Measurements from ENCODE around the gene OR6A2. TPM values are rescaled to one million over a fixed set of nuclear protein-coding genes. Genes with fewer than 3 reads are reported as not detected.

The OR6A2 gene
- total RNA-seq, result under 1 TPM in 1 of 2 donors, not detected in 1; 0.57 TPM

DNA sequence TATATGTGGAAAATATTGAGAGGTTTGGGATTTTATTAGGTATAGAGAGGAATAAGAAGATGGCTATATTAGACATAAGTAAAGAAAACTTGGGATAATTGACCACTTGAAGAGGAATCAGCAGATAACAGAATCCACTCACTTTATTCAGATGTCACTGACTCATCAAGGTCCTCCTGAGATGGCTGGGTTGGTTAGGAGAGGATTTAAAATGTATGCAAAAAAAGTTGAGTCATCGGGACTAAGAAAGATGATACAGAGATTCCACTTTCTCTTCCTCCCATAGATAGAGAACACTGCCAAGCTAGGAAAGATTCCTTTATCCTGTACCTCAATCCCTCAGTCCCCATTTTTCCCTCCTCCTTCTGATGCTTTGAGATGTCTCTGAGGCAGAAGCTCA is at the start of gene OR6A2:
TSS of gene OR6A2 (minus strand) at position 288 of the 400 bp plus-strand sequence. CDS start 3,981 bp downstream, outside the sequence.
- no peaks in the 10 kb centered on the region for H3K9me3 ChIP-seq
- no peak within 1 kb of the TSS for H3K4me3 ChIP-seq
- H3K27ac ChIP-seq, result no peak within 1 kb of the TSS
- no peaks in the 10 kb centered on the region for H3K27me3 ChIP-seq (replicated peaks; ENCODE audit: insufficient read depth)
- WGBS, result 95% methylated on average over 1 of the region's 1 CpG
- H3K36me3 ChIP-seq, result no peaks in the 10 kb centered on the region
- no peak for TF ChIP-seq POLR2AphosphoS5 (IDR thresholded peaks at IDR 0.05)
- TF ChIP-seq POLR2A (IDR thresholded peaks at IDR 0.05), result no peak
- TF ChIP-seq, protein P1, sequence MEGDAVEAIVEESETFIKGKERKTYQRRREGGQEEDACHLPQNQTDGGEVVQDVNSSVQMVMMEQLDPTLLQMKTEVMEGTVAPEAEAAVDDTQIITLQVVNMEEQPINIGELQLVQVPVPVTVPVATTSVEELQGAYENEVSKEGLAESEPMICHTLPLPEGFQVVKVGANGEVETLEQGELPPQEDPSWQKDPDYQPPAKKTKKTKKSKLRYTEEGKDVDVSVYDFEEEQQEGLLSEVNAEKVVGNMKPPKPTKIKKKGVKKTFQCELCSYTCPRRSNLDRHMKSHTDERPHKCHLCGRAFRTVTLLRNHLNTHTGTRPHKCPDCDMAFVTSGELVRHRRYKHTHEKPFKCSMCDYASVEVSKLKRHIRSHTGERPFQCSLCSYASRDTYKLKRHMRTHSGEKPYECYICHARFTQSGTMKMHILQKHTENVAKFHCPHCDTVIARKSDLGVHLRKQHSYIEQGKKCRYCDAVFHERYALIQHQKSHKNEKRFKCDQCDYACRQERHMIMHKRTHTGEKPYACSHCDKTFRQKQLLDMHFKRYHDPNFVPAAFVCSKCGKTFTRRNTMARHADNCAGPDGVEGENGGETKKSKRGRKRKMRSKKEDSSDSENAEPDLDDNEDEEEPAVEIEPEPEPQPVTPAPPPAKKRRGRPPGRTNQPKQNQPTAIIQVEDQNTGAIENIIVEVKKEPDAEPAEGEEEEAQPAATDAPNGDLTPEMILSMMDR (IDR thresholded peaks at IDR 0.05), result no peak
- intact Hi-C loops (cut with DNase I), result no loop called here
- H3K4me1 ChIP-seq (replicated peaks), result no peaks in the 10 kb centered on the region
- no peak for DNase-seq (ENCODE audit: low spot score)

DNA sequence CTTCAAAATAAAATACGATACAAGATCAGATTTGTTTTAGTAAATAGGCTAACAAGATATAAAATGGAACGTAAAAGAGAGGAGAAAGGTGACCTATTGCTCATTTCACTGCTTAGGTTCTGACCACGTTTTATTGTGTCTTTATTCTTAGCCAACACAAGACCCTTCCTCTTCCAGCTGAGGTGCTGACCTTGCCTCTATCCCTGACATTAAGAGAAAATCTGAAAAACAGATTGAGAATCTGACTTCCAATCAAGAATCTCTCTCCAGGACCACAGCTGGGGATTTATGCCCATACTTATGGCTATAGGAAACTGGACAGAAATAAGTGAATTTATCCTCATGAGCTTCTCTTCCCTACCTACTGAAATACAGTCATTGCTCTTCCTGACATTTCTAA is 45.9 kb upstream of the OR6A2 start, which contains the start of gene OR10A5:
TSS of gene OR10A5 (plus strand) at position 301 of the 400 bp plus-strand sequence. CDS start at position 301, 0 bp downstream.
- Histone ChIP-seq H3K27me3 (replicated peaks; ENCODE audit: insufficient read depth) (no peaks in the 10 kb centered on the region), H3K4me3 (no peak within 1 kb of the TSS), H3K9me3 (no peaks in the 10 kb centered on the region), H3K36me3 (no peaks in the 10 kb centered on the region), H3K27ac (no peak within 1 kb of the TSS), H3K4me1 (replicated peaks) (no peaks in the 10 kb centered on the region)
- DNase-seq (ENCODE audit: low spot score), result no peak
- no peak for TF ChIP-seq POLR2AphosphoS5 (IDR thresholded peaks at IDR 0.05)
- no peak for TF ChIP-seq POLR2A (IDR thresholded peaks at IDR 0.05)
- TF ChIP-seq, protein P1 (IDR thresholded peaks at IDR 0.05), result no peak
- intact Hi-C loops (cut with DNase I), result no loop called here
- 83% methylated on average over 3 of the region's 3 CpGs for WGBS

DNA sequence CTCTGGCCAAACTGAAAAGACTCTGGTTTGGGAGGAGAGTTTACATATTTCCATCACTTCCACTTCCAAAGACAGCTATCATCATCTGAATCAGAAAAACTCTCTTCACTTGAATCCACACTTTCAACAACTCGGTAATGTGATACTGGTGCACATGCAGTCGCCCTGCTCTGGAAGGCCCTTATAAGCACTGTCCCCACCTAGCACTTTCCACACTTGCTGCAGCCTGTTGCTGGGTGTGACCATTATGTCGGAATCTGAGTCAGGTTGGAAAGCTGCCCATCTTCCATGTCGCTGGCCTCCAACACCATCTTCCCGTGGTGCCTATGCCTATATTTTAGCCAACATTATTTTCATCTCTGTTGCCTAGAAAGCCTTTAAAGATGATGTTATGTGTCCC is 44.9 kb upstream of the OR6A2 start:
- intact Hi-C loops (cut with DNase I), result no loop called here
- TF ChIP-seq POLR2A (IDR thresholded peaks at IDR 0.05), result no peak
- no peak for TF ChIP-seq POLR2AphosphoS5 (IDR thresholded peaks at IDR 0.05)
- TF ChIP-seq, protein P1 (IDR thresholded peaks at IDR 0.05), result no peak
- Histone ChIP-seq H3K4me1 (replicated peaks) (no peaks in the 10 kb centered on the region), H3K4me3 (no peak overlapping the region), H3K36me3 (no peaks in the 10 kb centered on the region), H3K27ac (no peak overlapping the region), H3K9me3 (no peaks in the 10 kb centered on the region), H3K27me3 (replicated peaks; ENCODE audit: insufficient read depth) (no peaks in the 10 kb centered on the region)
- WGBS, result 88% methylated on average over 5 of the region's 5 CpGs
- DNase-seq (ENCODE audit: low spot score), result no peak

DNA sequence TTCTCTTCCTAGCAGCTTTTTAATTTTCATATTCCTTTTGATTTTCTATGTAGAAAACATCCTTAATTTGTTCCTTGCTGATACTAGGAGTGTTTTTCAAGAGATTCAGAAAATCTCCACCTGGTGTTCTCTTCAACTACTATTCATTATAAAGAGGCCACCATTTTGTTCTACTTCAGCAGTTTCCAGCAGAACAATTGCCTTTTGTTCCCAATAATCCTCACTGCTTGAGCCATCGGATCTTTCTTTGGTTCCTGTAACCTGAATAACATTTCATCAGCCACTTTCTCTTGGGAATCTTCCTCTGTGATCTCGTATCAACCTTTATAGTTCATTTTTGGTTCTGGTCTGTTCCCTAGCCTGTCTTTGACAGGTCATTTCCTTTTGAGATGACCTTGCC is 44.2 kb upstream of the OR6A2 start:
- intact Hi-C loops (cut with DNase I), result no loop called here
- WGBS, result 51% methylated on average over 2 of the region's 2 CpGs
- H3K4me3 ChIP-seq, result no peak overlapping the region
- H3K4me1 ChIP-seq (replicated peaks), result no peaks in the 10 kb centered on the region
- no peak for DNase-seq (ENCODE audit: low spot score)
- TF ChIP-seq POLR2A (IDR thresholded peaks at IDR 0.05) (no peak), POLR2AphosphoS5 (IDR thresholded peaks at IDR 0.05) (no peak)
- TF ChIP-seq, protein P1 (IDR thresholded peaks at IDR 0.05), result no peak
- H3K9me3 ChIP-seq, result no peaks in the 10 kb centered on the region
- no peaks in the 10 kb centered on the region for H3K36me3 ChIP-seq
- H3K27ac ChIP-seq, result no peak overlapping the region
- no peaks in the 10 kb centered on the region for H3K27me3 ChIP-seq (replicated peaks; ENCODE audit: insufficient read depth)

DNA sequence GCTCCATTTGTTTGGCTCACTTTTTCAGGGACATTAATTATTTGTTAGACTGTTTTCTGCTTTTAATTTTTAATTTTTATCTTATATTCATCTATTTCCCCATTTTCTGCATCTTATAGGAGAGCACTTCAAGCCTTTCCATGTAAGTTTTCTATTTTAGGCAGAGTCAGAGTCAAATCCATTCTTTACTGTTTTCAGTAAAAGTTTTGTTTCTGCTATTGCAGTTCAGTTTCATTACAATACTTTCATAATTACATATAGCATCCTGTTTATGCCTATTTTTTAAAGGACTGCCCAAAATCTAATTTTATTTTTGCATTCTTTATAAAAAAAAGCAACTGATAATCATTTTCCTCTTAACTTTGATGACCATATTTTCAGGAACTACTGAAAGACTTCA is 42.2 kb upstream of the OR6A2 start:
- no peaks in the 10 kb centered on the region for H3K4me1 ChIP-seq (replicated peaks)
- no peak overlapping the region for H3K4me3 ChIP-seq
- no peak for DNase-seq (ENCODE audit: low spot score)
- H3K36me3 ChIP-seq, result no peaks in the 10 kb centered on the region
- intact Hi-C loops (cut with DNase I), result no loop called here
- TF ChIP-seq POLR2A (IDR thresholded peaks at IDR 0.05) (no peak), POLR2AphosphoS5 (IDR thresholded peaks at IDR 0.05) (no peak)
- TF ChIP-seq, protein P1 (IDR thresholded peaks at IDR 0.05), result no peak
- no peaks in the 10 kb centered on the region for H3K9me3 ChIP-seq
- no peak overlapping the region for H3K27ac ChIP-seq
- H3K27me3 ChIP-seq (replicated peaks; ENCODE audit: insufficient read depth), result no peaks in the 10 kb centered on the region
